Breast epithelium (tissue), 4 donors: ENCODE measurements around the gene ANKMY1. TPM values are rescaled to one million over a fixed set of nuclear protein-coding genes. Genes with fewer than 3 reads are reported as not detected.

Source experiments
- DNase-seq, 2 donors: peaks; one replicate each; pipeline ENCODE4 v3.0.0-alpha.2; 2019; ENCODE audit warnings: low spot score in 2 of 2
- H3K27ac ChIP-seq, 2 donors: fragments of 200-600 bp; sonication (generic) in 1 of 2; one replicate each; pipeline ENCODE4 v1.5.1; 2016 to 2019; ENCODE audit warnings: mild to moderate bottlenecking in 1 of 2
- H3K27me3 ChIP-seq, 2 donors: fragments of 200-600 bp; sonication (generic) in 1 of 2; one replicate each; pipeline versions ENCODE4 v1.5.1 to v1.6.0; 2017 to 2019; ENCODE audit warnings: control low read depth in 1 of 2, mild to moderate bottlenecking in 1 of 2
- H3K36me3 ChIP-seq: fragments of 200-600 bp; one replicate; pipeline ENCODE4 v1.5.1; 2019
- H3K4me1 ChIP-seq, 2 donors: fragments of 200-600 bp; sonication (generic); one replicate each; pipeline ENCODE4 v1.5.1; 2016 to 2019; ENCODE audit warnings: control low read depth in 1 of 2
- H3K4me3 ChIP-seq, 3 donors: fragments of 200-600 bp; sonication (generic); 1 replicate in 2 of 3; 2 replicates in 1 of 3; pipeline ENCODE4 v1.5.1; 2016 to 2019; ENCODE audit warnings: mild to moderate bottlenecking in 3 of 3, moderate library complexity in 2 of 3
- H3K9me3 ChIP-seq, 2 donors: fragments of 200-600 bp; sonication (generic) in 1 of 2; one replicate each; pipeline ENCODE4 v1.5.1; 2016 to 2019; ENCODE audit warnings: control low read depth in 1 of 2
- CTCF ChIP-seq, 3 donors: fragments of 450-650 bp; IDR thresholded peaks; one replicate each; pipeline ENCODE4 v1.5.1; 2016 to 2017; ENCODE audit warnings: antibody characterized with exemption in 3 of 3, mild to moderate bottlenecking in 3 of 3, moderate library complexity in 3 of 3
- POLR2A ChIP-seq: fragments of 450-650 bp; IDR thresholded peaks from one replicate; pipeline ENCODE4 v1.6.1; 2016; ENCODE audit warnings: antibody characterized with exemption, mild to moderate bottlenecking, moderate library complexity
- POLR2AphosphoS5 ChIP-seq, 3 donors: sonication (generic); formaldehyde crosslinking; IDR thresholded peaks; one replicate each; pipeline ENCODE4 v1.6.1; 2017; ENCODE audit warnings: antibody characterized with exemption in 3 of 3
- intact Hi-C: fragments of 100-400 bp; cut with DNase I; formaldehyde crosslinking; loops from one replicate; pipeline ENCODE4 v1.15.1; 2023; ENCODE audit warnings: low total_unique reads
- total RNA-seq, 3 donors: library from RNA; depleted of rRNA; stranded (reverse); fragments of >200 nt; gene quantifications; one replicate each; pipeline ENCODE4 v1.1.0, GENCODE V29; 2016

The ANKMY1 gene
- total RNA-seq, 3 donors from 2014 or later, result 13.0 to 32.8 (median 19.0) TPM

GRCh38 chr2:240503375-240503774 lies 54.4 kb downstream of the ANKMY1 start:
- DNase-seq, result peak in 1 of 2 donors; percentile 31
- intact Hi-C loops, result no loop called here

DNA sequence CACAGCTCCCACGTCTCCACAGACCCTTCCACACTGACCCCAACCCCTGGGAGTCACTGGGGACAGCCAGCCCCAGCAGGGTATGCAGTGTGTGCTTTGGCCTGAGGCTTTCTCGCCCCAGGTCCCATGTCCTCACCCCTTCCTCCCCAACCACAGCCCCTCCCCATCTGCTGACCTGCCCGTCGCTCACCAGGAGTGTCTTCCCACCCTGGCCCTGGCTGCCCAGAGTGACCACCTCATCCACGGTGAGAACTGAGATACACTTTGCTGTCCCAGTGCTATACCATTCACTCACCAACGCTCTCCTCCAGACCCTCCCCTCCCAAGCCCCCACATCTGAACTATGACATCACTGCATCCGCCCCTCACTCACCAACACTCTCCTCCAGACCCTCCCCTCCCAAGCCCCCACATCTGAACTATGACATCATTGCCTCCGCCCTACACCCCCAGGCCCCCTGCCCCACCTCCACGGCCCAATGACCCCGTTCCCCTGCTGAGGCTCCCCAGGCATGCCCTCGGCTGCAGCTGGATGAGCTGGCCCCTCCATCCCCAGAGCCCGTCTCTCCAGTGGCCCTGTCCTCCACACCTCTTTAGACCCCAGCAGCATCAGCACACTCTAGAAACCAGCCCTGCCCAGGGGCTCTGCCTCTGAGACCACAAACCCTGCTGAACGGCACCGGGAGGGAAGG lies 55.2 kb downstream of the ANKMY1 start:
- intact Hi-C loops, result no loop called here
- H3K27ac ChIP-seq, result no peak overlapping the region
- DNase-seq, result peak; percentile 7 to 40
- H3K36me3 ChIP-seq, result no peaks in the 10 kb centered on the region
- no peaks in the 10 kb centered on the region for H3K9me3 ChIP-seq
- no peaks in the 10 kb centered on the region for H3K27me3 ChIP-seq
- H3K4me1 ChIP-seq, result no peaks in the 10 kb centered on the region
- H3K4me3 ChIP-seq, result no peak overlapping the region
- TF ChIP-seq POLR2A, result no peak
- TF ChIP-seq POLR2AphosphoS5 (IDR thresholded peaks at IDR 0.05), result no peak
- no peak for TF ChIP-seq CTCF (IDR thresholded peaks at IDR 0.05)

More at GRCh38 chr2:240503375-240503774, 54.4 kb downstream of the ANKMY1 start:
- H3K9me3 ChIP-seq, result no peaks in the 10 kb centered on the region
- TF ChIP-seq CTCF (IDR thresholded peaks at IDR 0.05) (no peak), POLR2A (no peak), POLR2AphosphoS5 (IDR thresholded peaks at IDR 0.05) (no peak)
- H3K4me3 ChIP-seq, result no peak overlapping the region
- no peaks in the 10 kb centered on the region for H3K27me3 ChIP-seq
- no peaks in the 10 kb centered on the region for H3K4me1 ChIP-seq
- no peaks in the 10 kb centered on the region for H3K36me3 ChIP-seq
- no peak overlapping the region for H3K27ac ChIP-seq

DNA sequence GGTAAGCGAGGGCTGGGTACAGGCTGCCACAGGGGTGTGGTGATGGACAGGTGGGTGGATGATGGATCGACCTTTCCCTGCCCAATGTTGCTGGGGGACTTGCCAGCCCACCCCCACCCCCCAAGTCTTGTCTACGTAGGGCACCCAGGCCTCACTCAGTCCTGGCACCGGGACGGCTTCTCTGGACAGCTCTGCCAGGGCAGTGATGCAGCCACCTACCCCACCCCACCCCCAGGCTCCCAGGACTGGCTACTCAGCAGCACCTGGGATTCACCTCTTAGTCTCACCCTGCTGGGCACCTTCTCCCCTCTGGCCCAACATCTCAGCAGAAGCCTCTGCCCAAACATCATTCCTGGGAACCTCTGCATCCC lies 55.7 kb downstream of the ANKMY1 start:
- Histone ChIP-seq H3K9me3 (no peaks in the 10 kb centered on the region), H3K4me1 (no peaks in the 10 kb centered on the region), H3K4me3 (no peak overlapping the region), H3K27me3 (no peaks in the 10 kb centered on the region), H3K27ac (no peak overlapping the region), H3K36me3 (no peaks in the 10 kb centered on the region)
- TF ChIP-seq POLR2AphosphoS5 (IDR thresholded peaks at IDR 0.05) (no peak), POLR2A (no peak), CTCF (IDR thresholded peaks at IDR 0.05) (no peak)
- intact Hi-C loops, result no loop called here
- peak in 1 of 2 donors; percentile 6 for DNase-seq

- no peaks in the 10 kb centered on the region for H3K9me3 ChIP-seq
- no peak overlapping the region for H3K4me3 ChIP-seq
- H3K36me3 ChIP-seq, result no peaks in the 10 kb centered on the region
- no peak for TF ChIP-seq POLR2AphosphoS5 (IDR thresholded peaks at IDR 0.05)
- TF ChIP-seq POLR2A, result no peak
- TF ChIP-seq CTCF (IDR thresholded peaks at IDR 0.05), result no peak
- no peaks in the 10 kb centered on the region for H3K4me1 ChIP-seq
- DNase-seq, result peak in 1 of 2 donors; percentile 7
- no peaks in the 10 kb centered on the region for H3K27me3 ChIP-seq
- H3K27ac ChIP-seq, result no peak overlapping the region
- intact Hi-C loops, result no loop called here
These were observed 56.2 kb downstream of the ANKMY1 start for GRCh38 chr2:240501531-240501991.

DNA sequence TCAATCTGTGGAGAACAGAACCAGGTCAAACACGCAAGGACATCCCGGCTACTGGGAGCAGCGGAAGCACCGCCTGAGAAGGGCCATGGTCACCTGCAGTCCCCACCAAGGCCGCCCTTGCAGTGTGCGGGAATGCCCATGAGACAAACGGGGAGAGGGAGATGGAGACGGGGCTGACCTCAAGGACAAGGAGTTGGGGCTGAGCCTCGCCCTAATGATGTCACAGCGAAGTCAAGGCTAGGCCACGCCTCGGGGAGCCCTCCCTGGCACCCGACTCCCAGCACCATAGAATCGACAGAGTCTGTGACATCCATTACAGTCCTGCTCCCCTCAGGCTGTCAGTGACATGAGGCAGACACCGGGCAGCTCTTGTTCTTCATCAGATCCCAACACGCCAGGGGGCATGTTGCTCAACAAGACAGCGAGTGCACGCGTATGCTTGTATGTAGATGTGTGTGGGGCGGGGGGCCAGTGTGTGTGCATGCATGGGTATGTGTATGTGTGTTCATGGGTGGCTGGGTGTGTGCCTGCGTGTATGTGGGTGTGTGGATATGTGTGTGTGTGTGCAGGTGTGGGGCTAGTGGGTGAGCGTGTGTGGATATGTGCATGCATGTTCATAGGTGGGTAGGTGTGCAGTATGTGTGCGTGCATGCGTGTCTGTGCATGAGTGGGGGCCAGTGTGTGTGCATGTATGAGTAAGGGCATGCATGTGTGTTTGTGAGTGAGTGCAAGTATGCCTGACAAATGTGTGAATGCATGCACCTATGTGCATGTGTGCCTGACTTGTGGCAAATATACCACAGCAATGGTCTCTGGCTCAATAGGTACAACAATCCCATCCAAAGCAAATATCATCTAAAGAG lies 57.0 kb downstream of the ANKMY1 start:
- no peak overlapping the region for H3K4me3 ChIP-seq
- peak in 1 of 2 donors; percentile 15 for DNase-seq
- no peak overlapping the region for H3K27ac ChIP-seq
- no peaks in the 10 kb centered on the region for H3K36me3 ChIP-seq
- H3K4me1 ChIP-seq, result no peaks in the 10 kb centered on the region
- no peaks in the 10 kb centered on the region for H3K27me3 ChIP-seq
- TF ChIP-seq POLR2AphosphoS5 (IDR thresholded peaks at IDR 0.05), result no peak
- TF ChIP-seq POLR2A, result no peak
- TF ChIP-seq CTCF (IDR thresholded peaks at IDR 0.05), result no peak
- no peaks in the 10 kb centered on the region for H3K9me3 ChIP-seq
- intact Hi-C loops, result no loop called here
